MM.1S (cell line): ENCODE data around the gene LRRC4C.

Experiments used
- CTCF ChIP-seq: fragments of 300-600 bp; sonication (generic); IDR thresholded peaks from 2 replicates; pipeline ENCODE4 v1.5.1; 2016; ENCODE audit warnings: antibody characterized with exemption, low read length, mixed read lengths
- EZH2phosphoT487 ChIP-seq: fragments of 300-600 bp; sonication (generic); IDR thresholded peaks from 2 replicates; pipeline ENCODE4 v1.6.1; 2018; ENCODE audit warnings: antibody characterized with exemption, low read length

- TF ChIP-seq CTCF (peak; percentile 18), EZH2phosphoT487 (no peak)
Measured at GRCh38 chr11:40130427-40130826, 1329.0 kb downstream of the LRRC4C start.
